ENCODE results near the gene OMD.
A peak's percentile ranks its signal among the peaks of the same experiment; 100 is the strongest.

Gene OMD

GRCh38 chr9:92424340-92424739, at the start of gene OMD:
OMD (minus strand) TSS chr9:92424471; CDS start chr9:92417558, 6,913 bp downstream.
- DNase-seq (ENCODE audit: low spot score): no peak

- peak; percentile 51 for DNase-seq (ENCODE audit: low spot score)
Measured at GRCh38 chr9:92468206-92468605, 43.9 kb upstream of the OMD start.

DNA sequence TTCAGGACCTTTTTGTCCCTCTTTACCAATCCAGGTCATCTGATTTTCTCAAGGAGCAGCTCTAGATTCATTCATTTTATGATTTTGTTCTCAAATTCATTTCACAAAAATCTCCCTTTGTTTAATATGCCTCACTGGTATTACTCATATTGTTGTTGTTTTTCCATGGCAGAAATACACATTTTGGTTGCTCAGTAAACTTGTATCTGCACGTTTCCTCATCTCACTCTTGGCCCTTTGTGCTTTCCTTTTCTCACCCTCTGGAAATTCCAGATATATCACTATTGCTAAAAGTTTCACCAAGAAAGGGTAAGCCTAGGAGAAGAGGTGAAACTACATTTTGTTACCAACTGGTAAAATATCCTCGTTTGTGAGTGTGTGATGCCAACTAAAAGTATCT, 43.2 kb upstream of the OMD start:
- DNase-seq (ENCODE audit: low spot score): no peak

GRCh38 chr9:92467041-92467440, 42.8 kb upstream of the OMD start:
- no peak for DNase-seq (ENCODE audit: low spot score)

- DNase-seq (ENCODE audit: low spot score): no peak
Measured at GRCh38 chr9:92463984-92464383, 39.7 kb upstream of the OMD start.

- no peak for DNase-seq (ENCODE audit: low spot score)
Measured at GRCh38 chr9:92463387-92463786, 39.1 kb upstream of the OMD start.

DNA sequence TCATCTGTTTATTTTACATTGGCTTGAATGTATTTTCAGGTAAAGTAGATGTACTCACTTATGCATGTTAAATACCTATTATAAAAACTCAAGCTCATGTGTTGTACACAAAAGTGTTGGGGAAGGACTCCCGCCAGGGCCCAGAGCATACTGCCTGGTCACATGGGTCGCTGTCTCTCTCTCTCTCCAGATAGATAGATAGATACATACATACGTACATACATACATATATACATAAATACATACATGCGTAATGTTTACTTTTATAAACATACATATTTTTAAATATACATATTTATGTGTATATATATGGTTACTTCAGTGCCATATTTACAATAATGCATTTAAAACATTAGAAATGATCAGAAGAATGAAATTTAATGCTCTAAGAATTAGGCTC, 33.3 kb upstream of the OMD start:
- no peak for DNase-seq (ENCODE audit: low spot score)

- no peak for DNase-seq (ENCODE audit: low spot score)
Measured at GRCh38 chr9:92455217-92455616, 30.9 kb upstream of the OMD start.

DNA sequence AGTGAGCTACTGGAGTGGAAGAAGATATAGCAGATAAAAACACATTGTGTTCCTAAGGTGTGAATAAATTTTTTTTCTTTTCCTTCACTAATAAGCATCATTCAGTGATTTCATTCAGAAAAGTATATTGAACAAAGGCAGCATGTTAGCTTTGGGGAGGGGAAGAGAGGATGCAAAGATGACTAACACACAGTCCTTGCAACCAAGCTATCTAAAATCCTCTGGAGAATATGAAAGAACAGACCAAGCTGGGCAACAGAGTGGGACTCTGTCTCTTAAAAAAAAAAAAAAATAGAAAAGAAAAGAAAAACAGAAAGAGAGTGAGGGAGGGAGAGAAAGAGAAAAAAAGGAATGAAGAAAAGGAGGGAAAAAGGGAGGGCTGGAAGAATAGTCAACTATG, 22.3 kb upstream of the OMD start:
- DNase-seq (ENCODE audit: low spot score): no peak

DNA sequence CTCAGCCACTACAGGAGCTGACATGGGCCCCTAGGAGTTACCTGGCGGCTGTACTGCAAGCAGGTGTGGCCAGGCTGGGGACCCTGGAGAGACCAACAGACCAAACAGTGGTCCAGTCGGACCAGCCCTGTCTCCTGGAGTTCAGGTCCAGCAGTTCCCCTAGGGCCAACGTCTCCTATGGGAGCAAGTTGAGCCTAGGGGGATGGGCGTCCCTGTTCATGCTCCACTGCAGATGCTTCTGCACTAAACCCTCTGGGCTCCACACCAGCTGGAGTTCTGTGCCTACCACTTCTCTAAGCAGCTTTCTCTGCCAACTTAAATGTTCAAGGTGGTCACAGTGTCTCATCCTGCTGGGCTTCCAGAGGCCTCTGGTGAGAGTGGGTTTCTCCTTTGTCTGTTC, 20.6 kb upstream of the OMD start:
- DNase-seq (ENCODE audit: low spot score): no peak

DNA sequence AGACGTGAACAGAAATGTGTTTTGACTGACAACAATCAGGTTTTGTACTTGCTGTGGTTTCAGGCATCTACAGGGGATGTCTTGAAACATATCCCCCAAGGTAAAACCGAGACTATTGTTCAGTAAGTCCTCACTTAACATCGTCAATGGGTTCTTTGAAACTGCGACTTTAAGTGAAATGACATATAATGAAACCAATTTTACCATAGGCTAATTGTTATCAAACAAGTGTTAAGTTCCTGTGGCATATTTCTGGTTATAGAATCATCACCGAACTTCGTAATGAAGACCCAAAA, 16.4 kb upstream of the OMD start:
- DNase-seq (ENCODE audit: low spot score): no peak

- no peak for DNase-seq (ENCODE audit: low spot score)
Measured at GRCh38 chr9:92439921-92440750, 15.9 kb upstream of the OMD start.

DNA sequence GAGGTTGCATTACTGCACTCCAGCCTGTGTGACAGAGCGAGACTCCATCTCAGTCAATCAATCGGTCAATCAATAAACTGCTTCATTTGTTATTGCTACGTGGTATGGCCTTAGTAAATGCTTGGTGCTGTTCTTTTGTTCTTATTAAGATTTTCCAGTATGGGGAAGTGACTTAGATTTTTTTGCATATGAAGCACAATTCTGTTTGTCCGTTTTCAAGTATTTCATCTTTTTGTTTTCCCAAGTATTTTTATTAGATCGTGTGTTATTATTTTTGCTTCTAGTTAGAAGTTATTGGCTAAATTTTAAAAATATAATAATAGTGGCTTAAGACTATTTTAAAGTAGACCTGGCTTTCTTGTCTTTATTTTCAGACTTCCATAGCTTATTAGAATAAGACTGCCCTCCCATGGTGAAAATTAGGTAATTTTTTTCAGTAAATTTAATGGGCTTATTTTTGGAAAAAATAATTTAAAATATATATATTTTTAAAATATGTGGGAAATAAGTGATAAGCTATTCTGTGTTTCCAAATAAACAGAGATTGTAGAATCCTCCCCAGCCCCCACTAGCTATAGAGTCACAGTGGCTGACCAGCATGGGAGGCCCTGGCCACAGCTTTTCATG, 14.7 kb upstream of the OMD start:
- DNase-seq (ENCODE audit: low spot score): no peak

- no peak for DNase-seq (ENCODE audit: low spot score)
Measured at GRCh38 chr9:92435263-92435662, 11.0 kb upstream of the OMD start.

DNA sequence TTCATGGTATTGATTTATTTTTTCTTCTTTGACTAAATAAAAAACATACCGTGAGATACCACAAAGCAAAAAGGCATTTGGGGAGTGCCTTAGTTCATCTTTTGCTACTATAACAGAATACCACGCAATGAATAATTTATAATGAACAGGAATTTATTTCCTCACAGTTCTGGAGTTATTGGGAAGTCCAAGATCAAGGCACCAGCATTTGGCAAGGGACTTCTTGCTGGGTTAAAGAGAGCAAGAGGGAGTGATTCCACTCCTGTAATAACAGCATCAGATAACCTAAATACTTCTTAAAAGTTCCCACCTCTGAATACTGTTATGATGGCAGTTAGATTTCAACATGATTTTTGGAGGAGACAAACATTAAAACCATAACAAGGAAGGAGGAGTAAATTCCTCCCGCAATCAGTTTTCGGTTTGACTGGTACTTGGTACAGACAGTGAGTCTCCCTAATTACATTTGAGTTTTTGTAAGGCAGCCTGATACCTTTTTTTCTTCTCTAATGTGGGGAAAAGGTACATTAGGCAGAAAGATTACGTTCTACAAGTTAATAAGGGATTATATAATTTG, 8.8 kb upstream of the OMD start:
- DNase-seq (ENCODE audit: low spot score): no peak

GRCh38 chr9:92432350-92432749, 8.1 kb upstream of the OMD start:
- peak; percentile 12 for DNase-seq (ENCODE audit: low spot score)

DNA sequence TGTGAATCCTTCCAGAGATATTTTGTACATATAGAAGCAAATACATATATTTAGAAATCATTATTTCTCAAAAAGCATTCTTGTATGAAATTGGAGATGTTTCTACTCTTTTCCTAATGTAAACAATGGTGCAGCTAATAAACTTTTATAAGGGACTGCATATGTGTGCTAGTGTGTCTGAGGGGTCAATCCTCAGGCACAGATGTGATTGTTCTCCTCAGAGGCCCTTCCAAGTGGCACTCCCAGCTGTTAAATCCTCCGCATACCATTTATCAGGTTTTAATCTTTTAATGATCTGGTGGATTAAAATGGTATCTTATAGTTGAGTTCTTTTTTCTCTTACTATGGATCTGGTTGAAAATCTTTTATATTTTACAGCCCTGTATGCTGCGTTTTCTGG, 5.6 kb upstream of the OMD start:
- DNase-seq (ENCODE audit: low spot score): no peak

DNA sequence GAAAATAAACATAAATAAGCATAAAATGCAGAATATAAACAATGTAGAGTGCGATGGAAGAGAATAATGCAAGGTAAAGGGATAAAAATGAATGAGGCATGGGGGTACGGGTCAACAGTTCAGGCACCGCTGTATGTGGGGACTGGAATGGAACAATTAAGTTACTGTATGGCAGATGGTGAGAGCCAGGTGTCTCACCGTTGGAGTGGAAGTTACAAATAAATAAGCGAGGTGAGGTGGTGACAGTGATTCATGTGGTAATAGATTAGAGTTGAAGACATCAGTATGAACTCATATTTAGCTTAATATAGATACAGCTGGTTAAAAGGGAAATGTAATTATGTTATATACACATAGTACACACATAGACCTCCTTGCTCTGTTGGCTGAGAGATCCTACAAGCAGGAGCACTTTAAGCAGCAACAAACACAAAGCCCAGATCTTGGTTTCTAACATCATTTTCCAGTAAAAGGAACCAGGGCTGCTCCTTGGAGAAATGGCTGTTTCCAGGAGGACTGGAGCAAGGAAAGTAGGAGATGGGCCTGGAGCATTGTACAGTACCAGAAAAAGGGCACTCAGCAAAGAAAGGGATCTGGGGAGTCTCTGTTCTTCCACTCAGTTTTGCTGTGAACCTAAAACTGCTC, 2.4 kb upstream of the OMD start:
- no peak for DNase-seq (ENCODE audit: low spot score)

- no peak for DNase-seq (ENCODE audit: low spot score)
Measured at GRCh38 chr9:92425474-92425873, 1.2 kb upstream of the OMD start.

DNA sequence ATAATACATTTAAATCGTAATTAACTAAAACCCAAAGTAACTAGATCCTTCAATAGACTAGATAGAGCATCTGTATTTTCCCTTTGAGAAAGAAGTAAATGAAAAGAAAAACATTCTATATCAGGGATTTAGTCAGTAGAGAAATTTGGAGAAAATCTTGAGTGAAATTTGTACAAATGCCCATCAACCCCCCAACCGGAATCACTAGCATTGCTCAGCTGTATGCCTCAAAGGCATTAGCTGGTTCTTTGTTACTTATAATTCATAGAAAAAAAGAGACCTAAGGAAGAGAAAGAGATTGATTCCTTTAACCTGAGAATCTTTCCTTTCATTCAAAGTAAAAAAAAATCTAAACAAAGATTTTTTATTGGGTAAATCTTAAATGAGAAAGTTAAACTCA, 659 bp downstream of the OMD start:
- no peak for DNase-seq (ENCODE audit: low spot score)

- DNase-seq (ENCODE audit: low spot score): no peak
Measured at GRCh38 chr9:92422611-92423338, 1.5 kb downstream of the OMD start.

GRCh38 chr9:92414566-92414965, 9.7 kb downstream of the OMD start:
- DNase-seq (ENCODE audit: low spot score): no peak
